PC-3 (cell line): ENCODE results near the gene PIGV. TPM values are rescaled to one million over a fixed set of nuclear protein-coding genes. Genes with fewer than 3 reads are reported as not detected.

ENCODE experiments used
- ATAC-seq: fragments of 200-7000 bp; cut with Tn5 transposase; 2 replicates; pipeline ENCODE4 v1.9.1; 2020; ENCODE audit warnings: mild to moderate bottlenecking, moderate library complexity
- BruUV-seq: library from RNA; stranded (reverse); fragments of 400-500 nt; replicated peaks from 2 replicates; lab custom pipeline; 2021; lab: Mats Ljungman, UMichigan
- CTCF ChIA-PET: fragments of 300-600 bp; sonication (Branson Sonifier 250); formaldehyde crosslinking; loops from one replicate; lab custom pipeline; 2022; ENCODE audit warnings: antibody characterized with exemption; lab: Charles Lee
- POLR2A ChIA-PET: fragments of 300-600 bp; sonication (Branson Sonifier 250); formaldehyde crosslinking; loops from one replicate; lab custom pipeline; 2022; ENCODE audit warnings: antibody characterized with exemption; ENCODE audit not compliant: unreplicated experiment; lab: Charles Lee
- DNase-seq: peaks from one replicate; pipeline ENCODE4 v3.0.0-alpha.2; 2015
- H2AFZ ChIP-seq: fragments of 300-600 bp; sonication (generic); 2 replicates; pipeline ENCODE4 v1.6.0; 2016; ENCODE audit warnings: antibody characterized with exemption, low read length
- H3F3A ChIP-seq: fragments of 300-600 bp; sonication (generic); one replicate; pipeline ENCODE4 v1.6.0; 2017; ENCODE audit warnings: antibody characterized with exemption, low read length, control low read depth, mild to moderate bottlenecking; ENCODE audit not compliant: unreplicated experiment
- H3K27ac ChIP-seq: fragments of 300-600 bp; sonication (generic); 2 replicates; pipeline ENCODE4 v1.5.1; 2016; ENCODE audit warnings: mild to moderate bottlenecking, low read length
- H3K27me3 ChIP-seq: fragments of 300-600 bp; sonication (generic); 2 replicates; pipeline ENCODE4 v1.6.1; 2016; ENCODE audit warnings: low read length, mixed read lengths
- H3K36me3 ChIP-seq: fragments of 300-600 bp; sonication (generic); 2 replicates; pipeline ENCODE4 v1.6.1; 2016; ENCODE audit warnings: low read depth, mixed run types, low read length, mixed read lengths
- H3K4me1 ChIP-seq: fragments of 300-600 bp; sonication (generic); 2 replicates; pipeline ENCODE4 v1.5.1; 2016; ENCODE audit warnings: low read length; ENCODE audit not compliant: insufficient read depth
- H3K4me2 ChIP-seq: fragments of 300-600 bp; sonication (generic); 2 replicates; pipeline ENCODE4 v1.6.0; 2016; ENCODE audit warnings: low read length
- H3K4me3 ChIP-seq: fragments of 300-600 bp; sonication (generic); 2 replicates; pipeline ENCODE4 v1.5.1; 2016; ENCODE audit warnings: mild to moderate bottlenecking, low read length, mixed read lengths
- H3K79me2 ChIP-seq: fragments of 300-600 bp; sonication (generic); 2 replicates; pipeline ENCODE4 v1.6.1; 2017; ENCODE audit warnings: low read length, mixed read lengths
- H3K9ac ChIP-seq: fragments of 300-600 bp; sonication (generic); 2 replicates; pipeline ENCODE4 v1.6.0; 2016; ENCODE audit warnings: mild to moderate bottlenecking, low read length
- H3K9me2 ChIP-seq: fragments of 300-600 bp; sonication (generic); replicated peaks from 2 replicates; pipeline ENCODE4 v1.6.1; 2016; ENCODE audit warnings: mixed run types, low read length, mixed read lengths
- H3K9me3 ChIP-seq: fragments of 300-600 bp; sonication (generic); 2 replicates; pipeline ENCODE4 v1.6.1; 2016; ENCODE audit warnings: low read length, mixed read lengths
- H4K20me1 ChIP-seq: fragments of 300-600 bp; sonication (generic); 2 replicates; pipeline ENCODE4 v1.6.1; 2016; ENCODE audit warnings: low read length, mixed read lengths
- CTCF ChIP-seq: fragments of 300-600 bp; sonication (generic); conservative IDR thresholded peaks from 2 replicates; pipeline ENCODE4 v1.5.1; 2017; ENCODE audit warnings: antibody characterized with exemption, low read depth, mild to moderate bottlenecking, low read length
- EZH2 ChIP-seq: fragments of 300-600 bp; sonication (generic); IDR thresholded peaks from one replicate; pipeline ENCODE4 v1.6.1; 2017; ENCODE audit warnings: antibody characterized with exemption, mild to moderate bottlenecking, low read length; ENCODE audit not compliant: unreplicated experiment
- EZH2phosphoT487 ChIP-seq: fragments of 300-600 bp; sonication (generic); IDR thresholded peaks from 2 replicates; pipeline ENCODE4 v1.6.1; 2018; ENCODE audit warnings: mild to moderate bottlenecking, antibody characterized with exemption, low read length, borderline replicate concordance
- intact Hi-C: fragments of 100-400 bp; cut with micrococcal nuclease; formaldehyde crosslinking; loops from 2 replicates; pipeline ENCODE4 v1.9.0; 2023
- total RNA-seq: library from RNA; depleted of rRNA; stranded (reverse); fragments of >200 nt; gene quantifications from 2 replicates; pipeline ENCODE4 v1.2.3, GENCODE V29; 2014

Gene PIGV
- total RNA-seq, 1 experiment from 2014 or later, result 6.0 TPM

GRCh38 chr1:26782521-26783212, 5.1 kb upstream of the PIGV start:
- H4K20me1 ChIP-seq, result no peaks in the 10 kb centered on the region
- no peaks in the 10 kb centered on the region for H3K9me2 ChIP-seq
- no peak overlapping the region for H3K27ac ChIP-seq
- ChIA-PET CTCF (no interaction called here), POLR2A (no interaction called here)
- TF ChIP-seq EZH2phosphoT487, result no peak
- TF ChIP-seq CTCF, result no peak
- no peak overlapping the region for H3K4me3 ChIP-seq
- BruUV-seq, result no TSS peak
- H3K4me1 ChIP-seq, result peaks cover 38% of the 10 kb centered on the region
- no peak overlapping the region for H3K4me2 ChIP-seq
- peaks cover 4% of the 10 kb centered on the region for H3F3A ChIP-seq
- no peak overlapping the region for H2AFZ ChIP-seq
- DNase-seq, result no peak
- intact Hi-C loops, result no loop called here
- no peaks in the 10 kb centered on the region; the same call in 1 of the 2 replicates for H3K79me2 ChIP-seq
- no peaks in the 10 kb centered on the region for H3K27me3 ChIP-seq
- no peak overlapping the region for H3K9ac ChIP-seq
- peaks cover 49% of the 10 kb centered on the region for H3K36me3 ChIP-seq
- no peaks in the 10 kb centered on the region for H3K9me3 ChIP-seq
- ATAC-seq, result no peak

- peaks cover 4% of the 10 kb centered on the region for H3F3A ChIP-seq
- no peak overlapping the region for H3K4me3 ChIP-seq
- ChIA-PET POLR2A (interaction anchor here (0.7 kb wide), 1 partner anchor 62 kb away, joined by 3 read pairs; no protein-coding TSS in a partner anchor), CTCF (no interaction called here)
- no TSS peak for BruUV-seq
- DNase-seq (no peak), ATAC-seq (no peak)
- H3K9me3 ChIP-seq, result no peaks in the 10 kb centered on the region
- peaks cover 42% of the 10 kb centered on the region for H3K36me3 ChIP-seq
- no peak for TF ChIP-seq EZH2
- no peak for TF ChIP-seq CTCF
- no peak for TF ChIP-seq EZH2phosphoT487
- H3K27ac ChIP-seq, result no peak overlapping the region
- peaks cover 44% of the 10 kb centered on the region for H3K4me1 ChIP-seq
- H3K4me2 ChIP-seq, result no peak overlapping the region
- no peak overlapping the region for H3K9ac ChIP-seq
- H4K20me1 ChIP-seq, result no peaks in the 10 kb centered on the region
- no peaks in the 10 kb centered on the region for H3K9me2 ChIP-seq
- peaks cover 5% of the 10 kb centered on the region; the same call in 1 of the 2 replicates for H3K79me2 ChIP-seq
- H2AFZ ChIP-seq, result no peak overlapping the region
- intact Hi-C loops, result no loop called here
- H3K27me3 ChIP-seq, result no peaks in the 10 kb centered on the region
Measured at GRCh38 chr1:26783646-26784022, 4.1 kb upstream of the PIGV start.
